ENCODE results near the gene RIN3. TPM values are rescaled to one million over a fixed set of nuclear protein-coding genes. Genes with fewer than 3 reads are reported as not detected.

The RIN3 gene
- total and polyA plus RNA-seq, 2 of the 4 experiments (the other 2 are of a cell fraction) = 2.5 to 11.1 TPM

DNA sequence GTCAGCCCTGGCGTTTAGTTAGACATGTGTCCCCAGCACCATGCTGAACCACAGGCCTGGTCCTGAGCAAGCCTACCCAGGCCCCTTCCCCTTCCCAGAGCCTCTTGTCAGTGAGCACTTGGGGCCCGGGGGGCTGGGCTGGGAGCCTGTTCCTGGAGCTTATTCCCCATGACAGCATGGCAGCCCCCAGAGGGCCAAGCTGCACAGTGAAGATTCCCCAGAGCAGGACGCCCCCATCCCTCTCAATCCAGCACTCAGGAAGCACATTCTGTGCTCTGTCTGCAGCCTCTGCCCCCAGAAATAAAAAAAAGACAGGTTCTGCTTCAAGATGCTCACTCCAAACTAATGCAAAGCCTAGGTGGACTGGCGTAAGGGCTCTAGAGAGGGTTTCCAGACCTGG is 117.5 kb downstream of the RIN3 start:
- Histone ChIP-seq H3K14ac (replicated peaks; ENCODE audit: low read depth, low read length) (no peak overlapping the region), H3K4me2 (ENCODE audit: low read depth, low read length) (no peak overlapping the region), H3K4me1 (ENCODE audit: control insufficient read depth, insufficient read depth, low read length) (peaks cover 7% of the 10 kb centered on the region), H2BK20ac (ENCODE audit: low read depth, low read length) (no peak overlapping the region), H3K27me3 (ENCODE audit: control insufficient read depth, insufficient read depth, low read length) (no peaks in the 10 kb centered on the region), H2BK5ac (ENCODE audit: low read depth, low read length, poor library complexity, severe bottlenecking) (no peak overlapping the region), H2BK120ac (ENCODE audit: low read depth, low read length) (no peak overlapping the region), H2BK15ac (ENCODE audit: low read depth, low read length) (no peak overlapping the region), H4K91ac (ENCODE audit: insufficient read depth, low read depth, low read length) (no peak overlapping the region; the same call in 1 of the 2 replicates), H3K4ac (ENCODE audit: low read depth, low read length) (peak overlapping the region; percentile 45; the same call in 1 of the 2 replicates), H3K23ac (ENCODE audit: low read depth, low read length) (no peak overlapping the region), H3K18ac (ENCODE audit: low read depth, low read length) (no peak overlapping the region), H3K4me3 (ENCODE audit: insufficient read depth, low read depth, low read length) (no peak overlapping the region), H4K8ac (ENCODE audit: low read depth in 2 of 2, low read length in 2 of 2) (no peak overlapping the region), H3K79me1 (ENCODE audit: low read depth in 1 of 2, low read length in 2 of 2) (peaks cover 7 to 26% of the 10 kb centered on the region in 2 experiments; a peak in 3 of 4 replicates), H3K9me1 (ENCODE audit: insufficient read depth, low read length) (peaks cover 10% of the 10 kb centered on the region), H3K9me3 (ENCODE audit: control insufficient read depth, insufficient read depth, low read length) (peaks cover 14% of the 10 kb centered on the region), H2AFZ (replicated peaks; ENCODE audit: low read length, poor library complexity) (no peak overlapping the region), H3K27ac (ENCODE audit: insufficient read depth, low read length) (no peak overlapping the region), H2AK9ac (replicated peaks; ENCODE audit: low read depth, low read length, poor library complexity) (no peak overlapping the region), H3K56ac (ENCODE audit: extremely low read depth, insufficient read depth, low read length) (no peak overlapping the region), H4K5ac (ENCODE audit: low read depth, low read length) (no peak overlapping the region), H4K20me1 (ENCODE audit: insufficient read depth, low read length) (no peaks in the 10 kb centered on the region), H3K36me3 (ENCODE audit: control insufficient read depth, insufficient read depth, low read length) (peaks cover 4% of the 10 kb centered on the region; the same call in 1 of the 2 replicates), H2AK5ac (ENCODE audit: low read depth, low read length) (peak overlapping the region; percentile 61; the same call in 1 of the 2 replicates), H3K9ac (ENCODE audit: low read depth, low read length) (no peak overlapping the region)
- dilution Hi-C loops (cut with HindIII; ENCODE audit: low sequenced_read_pairs, unreplicated experiment) = no loop called here
- ChIA-PET CTCF (no interaction called here), POLR2A (ENCODE audit: unreplicated experiment) (no interaction called here)
- DNase-seq (no peak), ATAC-seq (ENCODE audit: low read depth) (no peak)
- TF ChIP-seq MAZ (IDR thresholded peaks at IDR 0.05; ENCODE audit: borderline replicate concordance, low read depth, low read length) (no peak), BHLHE40 (IDR thresholded peaks at IDR 0.05; ENCODE audit: low read depth, low read length) (no peak), MXI1 (IDR thresholded peaks at IDR 0.05; ENCODE audit: borderline replicate concordance, low read depth, low read length) (no peak), RCOR1 (IDR thresholded peaks at IDR 0.05; ENCODE audit: insufficient replicate concordance, low read length) (no peak), MAFK (IDR thresholded peaks at IDR 0.05; ENCODE audit: low read depth, low read length) (no peak), POLR2A (IDR thresholded peaks at IDR 0.05; ENCODE audit: low read depth, low read length) (no peak), FOS (IDR thresholded peaks at IDR 0.05; ENCODE audit: low read depth, low read length) (no peak)
- TF ChIP-seq, protein P1, sequence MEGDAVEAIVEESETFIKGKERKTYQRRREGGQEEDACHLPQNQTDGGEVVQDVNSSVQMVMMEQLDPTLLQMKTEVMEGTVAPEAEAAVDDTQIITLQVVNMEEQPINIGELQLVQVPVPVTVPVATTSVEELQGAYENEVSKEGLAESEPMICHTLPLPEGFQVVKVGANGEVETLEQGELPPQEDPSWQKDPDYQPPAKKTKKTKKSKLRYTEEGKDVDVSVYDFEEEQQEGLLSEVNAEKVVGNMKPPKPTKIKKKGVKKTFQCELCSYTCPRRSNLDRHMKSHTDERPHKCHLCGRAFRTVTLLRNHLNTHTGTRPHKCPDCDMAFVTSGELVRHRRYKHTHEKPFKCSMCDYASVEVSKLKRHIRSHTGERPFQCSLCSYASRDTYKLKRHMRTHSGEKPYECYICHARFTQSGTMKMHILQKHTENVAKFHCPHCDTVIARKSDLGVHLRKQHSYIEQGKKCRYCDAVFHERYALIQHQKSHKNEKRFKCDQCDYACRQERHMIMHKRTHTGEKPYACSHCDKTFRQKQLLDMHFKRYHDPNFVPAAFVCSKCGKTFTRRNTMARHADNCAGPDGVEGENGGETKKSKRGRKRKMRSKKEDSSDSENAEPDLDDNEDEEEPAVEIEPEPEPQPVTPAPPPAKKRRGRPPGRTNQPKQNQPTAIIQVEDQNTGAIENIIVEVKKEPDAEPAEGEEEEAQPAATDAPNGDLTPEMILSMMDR (conservative IDR thresholded peaks at IDR 0.05; ENCODE audit: low read depth, low read length) = no peak
- no TSS peak for BruUV-seq (replicated peaks)
- intact Hi-C loops (cut with micrococcal nuclease) = no loop called here
- in situ Hi-C loops (cut with MboI; ENCODE audit: low sequenced_read_pairs) = no loop called here
- WGBS, 2 experiments (ENCODE audit: extremely low coverage in 2 of 2, insufficient read length in 1 of 2) = no CpG with 5 or more reads among the region's 4 CpGs
